Measurements from ENCODE around the gene RNF213. TPM values are rescaled to one million over a fixed set of nuclear protein-coding genes. Genes with fewer than 3 reads are reported as not detected.

RNF213 gene
- total RNA-seq, 1 donor from 2014 or later, result 47.3 TPM

DNA sequence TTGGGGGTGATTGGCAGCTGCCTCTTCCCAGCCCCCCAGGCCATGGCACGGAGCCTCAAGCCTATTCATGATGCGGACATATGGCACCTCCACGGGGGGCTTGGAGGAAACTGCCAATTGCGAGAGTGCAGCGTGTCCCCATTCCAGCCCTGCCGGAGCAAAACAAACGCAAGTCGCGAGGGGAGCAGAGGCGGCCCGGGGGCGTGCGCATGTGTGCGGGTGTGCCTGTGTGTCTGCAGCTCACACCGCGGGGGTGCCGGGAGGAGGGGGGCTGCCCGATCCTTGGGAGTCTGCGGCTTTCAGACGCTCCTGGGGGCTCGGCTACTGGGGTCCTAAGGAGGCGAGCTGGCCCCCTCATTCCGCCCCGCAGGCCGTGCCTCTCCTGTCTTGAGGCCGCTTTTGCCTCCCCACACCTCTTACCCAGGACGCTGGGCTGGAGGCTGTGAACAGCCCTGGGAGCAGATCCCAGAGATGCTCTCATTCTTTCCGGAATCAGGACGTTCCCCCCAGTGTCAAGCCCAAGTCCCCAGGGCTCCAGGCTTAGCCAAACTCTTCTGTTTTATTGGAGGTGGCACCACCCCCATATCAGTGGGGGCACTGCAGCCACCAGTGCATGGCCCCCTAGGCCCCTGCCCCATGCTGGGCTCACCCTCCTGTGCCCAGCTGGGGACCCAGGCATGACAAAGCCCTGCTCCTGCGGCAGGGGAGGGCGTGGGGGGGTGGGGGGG is 183.4 kb downstream of the RNF213 start:
- Mint-ChIP-seq H3K27ac (no peak overlapping the region), H3K9me3 (no peaks in the 10 kb centered on the region), H3K4me3 (no peak overlapping the region), H3K27me3 (peaks cover 17% of the 10 kb centered on the region), H3K4me1 (ENCODE audit: unreplicated experiment) (no peaks in the 10 kb centered on the region), H3K36me3 (no peaks in the 10 kb centered on the region)
- TF ChIP-seq, protein P1, sequence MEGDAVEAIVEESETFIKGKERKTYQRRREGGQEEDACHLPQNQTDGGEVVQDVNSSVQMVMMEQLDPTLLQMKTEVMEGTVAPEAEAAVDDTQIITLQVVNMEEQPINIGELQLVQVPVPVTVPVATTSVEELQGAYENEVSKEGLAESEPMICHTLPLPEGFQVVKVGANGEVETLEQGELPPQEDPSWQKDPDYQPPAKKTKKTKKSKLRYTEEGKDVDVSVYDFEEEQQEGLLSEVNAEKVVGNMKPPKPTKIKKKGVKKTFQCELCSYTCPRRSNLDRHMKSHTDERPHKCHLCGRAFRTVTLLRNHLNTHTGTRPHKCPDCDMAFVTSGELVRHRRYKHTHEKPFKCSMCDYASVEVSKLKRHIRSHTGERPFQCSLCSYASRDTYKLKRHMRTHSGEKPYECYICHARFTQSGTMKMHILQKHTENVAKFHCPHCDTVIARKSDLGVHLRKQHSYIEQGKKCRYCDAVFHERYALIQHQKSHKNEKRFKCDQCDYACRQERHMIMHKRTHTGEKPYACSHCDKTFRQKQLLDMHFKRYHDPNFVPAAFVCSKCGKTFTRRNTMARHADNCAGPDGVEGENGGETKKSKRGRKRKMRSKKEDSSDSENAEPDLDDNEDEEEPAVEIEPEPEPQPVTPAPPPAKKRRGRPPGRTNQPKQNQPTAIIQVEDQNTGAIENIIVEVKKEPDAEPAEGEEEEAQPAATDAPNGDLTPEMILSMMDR (conservative IDR thresholded peaks at IDR 0.05), result no peak
- no peak for DNase-seq (ENCODE audit: extremely low spot score, unreplicated experiment)

DNA sequence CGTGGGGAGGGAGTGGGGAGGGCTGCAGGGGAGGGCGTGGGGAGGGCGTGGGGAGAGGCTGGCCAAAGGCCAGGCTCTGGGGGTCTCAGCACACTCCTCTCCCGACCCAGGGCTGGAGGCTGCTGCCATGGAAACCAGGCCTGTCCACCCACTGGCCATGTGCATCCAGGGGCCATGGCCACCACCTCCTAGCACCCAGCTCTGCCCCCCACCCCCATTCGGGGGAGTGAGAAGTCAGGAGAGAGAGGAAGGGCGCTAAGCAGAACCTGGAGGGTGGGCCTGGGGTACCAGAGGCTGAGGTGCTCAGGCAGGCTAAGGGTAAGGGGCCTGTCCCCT is 184.0 kb downstream of the RNF213 start:
- Mint-ChIP-seq H3K27me3 (peaks cover 17% of the 10 kb centered on the region), H3K27ac (no peak overlapping the region), H3K36me3 (no peaks in the 10 kb centered on the region), H3K4me1 (ENCODE audit: unreplicated experiment) (no peaks in the 10 kb centered on the region), H3K9me3 (no peaks in the 10 kb centered on the region), H3K4me3 (no peak overlapping the region)
- no peak for DNase-seq (ENCODE audit: extremely low spot score, unreplicated experiment)
- TF ChIP-seq, protein P1 (conservative IDR thresholded peaks at IDR 0.05), result no peak

DNA sequence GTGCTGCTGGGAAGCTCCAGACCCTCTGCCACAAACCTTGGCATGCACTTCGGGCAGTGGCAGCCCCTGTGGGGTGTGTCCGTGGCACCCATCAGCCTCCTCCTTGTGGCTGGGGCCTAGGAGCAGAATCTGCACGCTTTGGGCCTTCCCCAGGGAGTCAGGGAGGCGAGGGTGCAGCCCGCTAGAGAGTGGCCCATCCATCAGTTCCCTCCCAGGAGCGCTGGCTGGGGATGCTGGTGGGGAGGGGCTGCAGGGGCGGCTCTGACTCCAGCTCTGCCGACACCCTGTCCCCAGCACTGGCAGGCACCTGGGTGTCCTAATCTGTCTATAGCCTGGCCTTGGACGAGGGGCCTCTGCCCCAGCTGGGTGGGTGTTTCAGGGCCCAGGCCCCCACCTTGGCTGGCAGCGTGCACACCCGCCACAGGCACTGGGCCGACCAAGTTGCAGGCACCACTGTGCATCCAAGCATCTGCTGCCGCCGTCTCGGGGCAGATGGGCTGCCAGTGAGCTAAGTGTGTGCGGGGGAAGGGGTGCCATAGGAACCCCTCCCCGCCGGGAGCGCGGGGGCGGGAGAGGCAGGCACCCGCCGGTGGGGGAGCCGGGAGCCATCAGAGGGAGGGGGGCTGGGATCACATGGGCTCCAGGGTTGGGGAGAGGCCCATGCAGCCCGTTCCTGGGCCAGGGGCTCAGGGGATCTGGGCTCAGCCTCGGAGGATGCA is 184.5 kb downstream of the RNF213 start:
- Mint-ChIP-seq H3K27me3 (peaks cover 17% of the 10 kb centered on the region), H3K4me1 (ENCODE audit: unreplicated experiment) (no peaks in the 10 kb centered on the region), H3K4me3 (no peak overlapping the region), H3K27ac (no peak overlapping the region), H3K36me3 (no peaks in the 10 kb centered on the region), H3K9me3 (no peaks in the 10 kb centered on the region)
- no peak for DNase-seq (ENCODE audit: extremely low spot score, unreplicated experiment)
- TF ChIP-seq, protein P1 (conservative IDR thresholded peaks at IDR 0.05), result no peak

DNA sequence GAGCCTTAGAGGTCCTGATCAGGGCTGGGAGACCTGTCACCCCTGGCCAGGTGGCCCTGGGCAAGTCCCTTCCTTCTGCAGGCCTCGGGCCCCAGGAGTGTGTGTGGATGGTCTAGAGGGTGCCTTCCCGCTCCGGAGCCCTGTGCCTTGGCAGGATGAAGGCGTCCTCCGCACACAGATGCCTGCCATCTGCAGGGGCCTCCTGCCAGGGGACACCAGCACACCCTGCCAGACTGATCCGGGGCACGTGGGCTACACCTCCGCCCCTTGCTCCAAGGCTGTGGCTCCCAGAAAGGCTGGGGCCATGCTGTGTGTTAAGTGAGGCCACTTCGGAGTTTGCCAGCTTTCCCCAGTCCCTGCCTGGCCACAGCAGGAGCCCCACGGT is 185.1 kb downstream of the RNF213 start:
- H3K4me1 Mint-ChIP-seq (ENCODE audit: unreplicated experiment), result no peaks in the 10 kb centered on the region
- no peak overlapping the region for H3K27ac Mint-ChIP-seq
- H3K27me3 Mint-ChIP-seq, result peaks cover 17% of the 10 kb centered on the region
- no peaks in the 10 kb centered on the region for H3K9me3 Mint-ChIP-seq
- H3K4me3 Mint-ChIP-seq, result no peak overlapping the region
- no peak for DNase-seq (ENCODE audit: extremely low spot score, unreplicated experiment)
- H3K36me3 Mint-ChIP-seq, result no peaks in the 10 kb centered on the region
- TF ChIP-seq, protein P1 (conservative IDR thresholded peaks at IDR 0.05), result no peak

DNA sequence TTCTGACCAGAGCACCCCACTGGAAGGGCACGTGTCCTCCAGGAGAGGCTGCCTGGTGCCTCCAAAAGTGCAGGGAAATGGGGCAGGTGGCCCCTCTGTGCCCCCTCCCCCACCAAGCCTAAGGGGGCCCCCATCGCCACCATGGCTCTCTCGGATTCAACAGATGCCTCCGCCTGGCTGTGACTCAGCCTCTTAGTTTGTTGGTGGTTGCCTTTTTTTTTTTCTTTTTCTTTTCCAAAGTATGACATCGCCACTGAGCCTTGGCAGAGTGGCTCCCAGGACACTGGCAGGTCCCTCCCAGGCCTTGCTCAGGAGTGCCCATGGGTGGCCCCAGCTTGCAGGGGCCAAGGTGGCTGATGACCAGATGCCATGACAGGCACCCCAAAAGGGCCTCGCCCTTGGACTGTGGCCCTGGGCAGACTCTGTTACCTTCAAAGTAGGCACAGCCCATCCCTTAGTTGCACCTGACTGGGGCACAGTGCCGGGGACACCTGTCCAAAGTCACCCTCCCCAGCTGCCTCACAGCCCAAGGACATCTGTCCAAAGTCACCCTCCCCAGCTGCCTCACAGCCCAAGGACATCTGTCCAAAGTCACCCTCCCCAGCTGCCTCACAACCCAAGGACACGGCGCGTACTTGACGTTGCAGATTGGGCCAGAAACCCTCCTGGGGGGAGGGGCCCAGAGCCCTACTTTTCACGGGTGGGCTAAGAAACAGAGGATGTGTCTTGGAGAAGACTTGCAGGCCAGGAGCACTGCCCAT is 186.2 kb downstream of the RNF213 start:
- Mint-ChIP-seq H3K4me1 (ENCODE audit: unreplicated experiment) (no peaks in the 10 kb centered on the region), H3K36me3 (no peaks in the 10 kb centered on the region), H3K9me3 (no peaks in the 10 kb centered on the region), H3K27me3 (peaks cover 17% of the 10 kb centered on the region), H3K27ac (no peak overlapping the region), H3K4me3 (no peak overlapping the region)
- no peak for DNase-seq (ENCODE audit: extremely low spot score, unreplicated experiment)
- TF ChIP-seq, protein P1 (conservative IDR thresholded peaks at IDR 0.05), result no peak

Measured in type B pancreatic cell (in vitro differentiated cells).